WTC11 (cell line): ENCODE data around the gene UROC1. TPM values are rescaled to one million over a fixed set of nuclear protein-coding genes. Genes with fewer than 3 reads are reported as not detected.

Source experiments
- ATAC-seq: fragments of 200-7000 bp; cut with Tn5 transposase; 2 replicates; pipeline ENCODE4 v1.10.0; 2021; ENCODE audit warnings: mild to moderate bottlenecking, moderate library complexity
- CTCF ChIA-PET: fragments of 300-600 bp; sonication (Branson Sonifier 250); formaldehyde crosslinking; loops from one replicate; lab custom pipeline; 2021; ENCODE audit warnings: antibody characterized with exemption; lab: Charles Lee
- POLR2A ChIA-PET: fragments of 350-600 bp; sonication (Branson Sonifier 250); formaldehyde crosslinking; loops from one replicate; lab custom pipeline; 2021; ENCODE audit warnings: antibody characterized with exemption; lab: Charles Lee
- DNase-seq: peaks from one replicate; pipeline ENCODE4 v3.0.0; 2021; ENCODE audit warnings: low spot score
- H3K27ac Mint-ChIP-seq: 2 replicates; pipeline ENCODE4 v1.8.0; 2021; ENCODE audit warnings: mixed read lengths
- H3K27me3 Mint-ChIP-seq: 2 replicates; pipeline ENCODE4 v1.8.0; 2021; ENCODE audit warnings: low read depth, mild to moderate bottlenecking, moderate library complexity, mixed read lengths
- H3K36me3 Mint-ChIP-seq: 2 replicates; pipeline ENCODE4 v1.8.0; 2021; ENCODE audit warnings: mixed read lengths
- H3K4me1 Mint-ChIP-seq: 2 replicates; pipeline ENCODE4 v1.8.0; 2022; ENCODE audit warnings: mixed read lengths
- H3K4me3 Mint-ChIP-seq: 2 replicates; pipeline ENCODE4 v1.8.0; 2021; ENCODE audit warnings: mild to moderate bottlenecking, moderate library complexity, mixed read lengths
- H3K9me3 Mint-ChIP-seq: 2 replicates; pipeline ENCODE4 v1.8.0; 2021; ENCODE audit warnings: mixed read lengths
- ARID4B ChIP-seq: sonication (generic); formaldehyde crosslinking; IDR thresholded peaks from 2 replicates; pipeline ENCODE4 v1.8.0; 2023; ENCODE audit warnings: missing genetic modification reagents, mild to moderate bottlenecking, borderline replicate concordance
- ATF2 ChIP-seq: sonication (generic); formaldehyde crosslinking; IDR thresholded peaks from 2 replicates; pipeline ENCODE4 v1.8.1; 2022; ENCODE audit warnings: low read depth, missing genetic modification reagents, borderline replicate concordance
- ATF6 ChIP-seq: sonication (generic); formaldehyde crosslinking; IDR thresholded peaks from 2 replicates; pipeline ENCODE4 v1.8.1; 2023; ENCODE audit warnings: mild to moderate bottlenecking, missing genetic modification reagents
- CTCF ChIP-seq: fragments of 200-600 bp; IDR thresholded peaks from 2 replicates; pipeline ENCODE4 v1.8.0; 2022; ENCODE audit warnings: antibody characterized with exemption
- FOXK1 ChIP-seq: sonication (generic); formaldehyde crosslinking; IDR thresholded peaks from 2 replicates; pipeline ENCODE4 v1.8.0; 2022; ENCODE audit warnings: mild to moderate bottlenecking, moderate library complexity, missing genetic modification reagents
- GABPB1 ChIP-seq: sonication (generic); formaldehyde crosslinking; IDR thresholded peaks from 2 replicates; pipeline ENCODE4 v1.8.1; 2023; ENCODE audit warnings: mild to moderate bottlenecking, missing genetic modification reagents
- JAZF1 ChIP-seq: fragments of 250-450 bp; sonication (Bioruptor Pico); IDR thresholded peaks from 2 replicates; pipeline ENCODE4 v1.9.0; 2021; ENCODE audit warnings: moderate library complexity, mild to moderate bottlenecking, inconsistent platforms
- NFE2L1 ChIP-seq: sonication (generic); formaldehyde crosslinking; IDR thresholded peaks from 2 replicates; pipeline ENCODE4 v1.8.1; 2023; ENCODE audit warnings: missing genetic modification reagents
- PRRX2 ChIP-seq: fragments of 250-450 bp; sonication (Bioruptor Pico); IDR thresholded peaks from 2 replicates; pipeline ENCODE4 v1.8.0; 2021; ENCODE audit warnings: mild to moderate bottlenecking
- SMAD3 ChIP-seq: sonication (generic); formaldehyde crosslinking; IDR thresholded peaks from 2 replicates; pipeline ENCODE4 v1.8.0; 2022; ENCODE audit warnings: missing genetic modification reagents, mild to moderate bottlenecking, borderline replicate concordance
- STAT6 ChIP-seq: sonication (generic); formaldehyde crosslinking; conservative IDR thresholded peaks from 2 replicates; pipeline ENCODE4 v1.8.1; 2023; ENCODE audit warnings: mild to moderate bottlenecking, low read depth, missing genetic modification reagents, moderate library complexity
- TEAD4 ChIP-seq: sonication (generic); formaldehyde crosslinking; IDR thresholded peaks from 2 replicates; pipeline ENCODE4 v1.8.0; 2022; ENCODE audit warnings: mild to moderate bottlenecking, missing genetic modification reagents
- USF2 ChIP-seq: sonication (generic); formaldehyde crosslinking; IDR thresholded peaks from 2 replicates; pipeline ENCODE4 v1.8.1; 2023; ENCODE audit warnings: mild to moderate bottlenecking, missing genetic modification reagents, moderate library complexity
- ZNF423 ChIP-seq: fragments of 250-450 bp; sonication (Bioruptor Pico); IDR thresholded peaks from 2 replicates; pipeline ENCODE4 v2.1.2; 2022; ENCODE audit warnings: mild to moderate bottlenecking, moderate library complexity
- total RNA-seq: library from RNA; stranded (reverse); gene quantifications from 3 replicates; pipeline ENCODE4 v1.2.3, GENCODE V29; 2021

UROC1 gene
- total RNA-seq, 1 experiment from 2014 or later = not detected

GRCh38 chr3:126433496-126434263, 83.9 kb downstream of the UROC1 start:
- no peak for TF ChIP-seq PRRX2 (CRISPR knock-in tag)
- no peak for TF ChIP-seq GABPB1
- ChIA-PET CTCF (interaction anchor here (0.6 to 1.2 kb wide), 3 partner anchors 9 to 221 kb away, joined by 3 read pairs; no protein-coding TSS in a partner anchor), POLR2A (no interaction called here)
- no peak overlapping the region for H3K27ac Mint-ChIP-seq
- ATAC-seq = no peak
- H3K9me3 Mint-ChIP-seq = peaks cover 4% of the 10 kb centered on the region; the same call in 1 of the 2 replicates
- no peaks in the 10 kb centered on the region for H3K4me1 Mint-ChIP-seq
- no peaks in the 10 kb centered on the region for H3K27me3 Mint-ChIP-seq
- DNase-seq = no peak
- H3K36me3 Mint-ChIP-seq = peaks cover 5% of the 10 kb centered on the region; the same call in 1 of the 2 replicates
- no peak overlapping the region for H3K4me3 Mint-ChIP-seq

GRCh38 chr3:126433105-126433430, 84.5 kb downstream of the UROC1 start:
- H3K36me3 Mint-ChIP-seq = peaks cover 3% of the 10 kb centered on the region; the same call in 1 of the 2 replicates
- TF ChIP-seq ARID4B (CRISPR knock-in tag) = no peak
- no peak for TF ChIP-seq USF2 (CRISPR knock-in tag)
- TF ChIP-seq, all 79 proteins: peak for 0
- ChIA-PET CTCF (interaction anchor here (1.2 kb wide), 1 partner anchor 13 kb away, joined by 3 read pairs; no protein-coding TSS in a partner anchor), POLR2A (no interaction called here)
- DNase-seq (no peak), ATAC-seq (no peak)
- no peaks in the 10 kb centered on the region for H3K27me3 Mint-ChIP-seq
- H3K27ac Mint-ChIP-seq = no peak overlapping the region
- H3K4me3 Mint-ChIP-seq = no peak overlapping the region
- H3K4me1 Mint-ChIP-seq = no peaks in the 10 kb centered on the region
- peaks cover 4% of the 10 kb centered on the region; the same call in 1 of the 2 replicates for H3K9me3 Mint-ChIP-seq

GRCh38 chr3:126432361-126433104, 85.0 kb downstream of the UROC1 start:
- POLR2A ChIA-PET = no interaction called here
- no peaks in the 10 kb centered on the region for H3K27me3 Mint-ChIP-seq
- ATAC-seq = no peak
- H3K4me1 Mint-ChIP-seq = no peaks in the 10 kb centered on the region
- no peak for DNase-seq
- H3K36me3 Mint-ChIP-seq = peaks cover 2% of the 10 kb centered on the region
- H3K4me3 Mint-ChIP-seq = no peak overlapping the region
- CTCF ChIA-PET = no interaction called here
- peaks cover 4% of the 10 kb centered on the region; the same call in 1 of the 2 replicates for H3K9me3 Mint-ChIP-seq
- no peak overlapping the region for H3K27ac Mint-ChIP-seq
- TF ChIP-seq TEAD4 (CRISPR knock-in tag) = no peak
- TF ChIP-seq ATF6 (CRISPR knock-in tag) = no peak
- no peak for TF ChIP-seq ATF2 (CRISPR knock-in tag)
- no peak for TF ChIP-seq JAZF1 (CRISPR knock-in tag)
- no peak for TF ChIP-seq NFE2L1 (CRISPR knock-in tag)
- no peak for TF ChIP-seq CTCF
- TF ChIP-seq SMAD3 = no peak
- TF ChIP-seq STAT6 (CRISPR knock-in tag) = no peak
- TF ChIP-seq USF2 (CRISPR knock-in tag) = no peak
- no peak for TF ChIP-seq FOXK1 (CRISPR knock-in tag)
- no peak for TF ChIP-seq ZNF423
